ENCODE measurements around the gene KCNT1. TPM values are rescaled to one million over a fixed set of nuclear protein-coding genes. Genes with fewer than 3 reads are reported as not detected.

The KCNT1 gene
- total and polyA plus RNA-seq, 2 donors (not counting 3 experiments of a cell fraction or from before 2014, with no cell fraction given): not detected

GRCh38 chr9:135704483-135704882 is 2.5 kb downstream of the KCNT1 start:
- POLR2A ChIA-PET: no interaction called here
- Histone ChIP-seq H3K4me1 (ENCODE audit: control insufficient read depth, extremely low read depth, insufficient read depth, low read length) (peaks cover 2% of the 10 kb centered on the region), H3K9me3 (replicated peaks; ENCODE audit: control insufficient read depth, insufficient read depth, low read length) (no peaks in the 10 kb centered on the region), H2AFZ (ENCODE audit: low read depth, low read length) (no peak overlapping the region), H3K27ac (ENCODE audit: insufficient read depth, low read depth, low read length) (no peak overlapping the region), H4K20me1 (replicated peaks; ENCODE audit: control insufficient read depth, extremely low read depth, insufficient read depth, low read length) (no peaks in the 10 kb centered on the region), H3K9me1 (replicated peaks; ENCODE audit: control insufficient read depth, extremely low read depth, insufficient read depth, low read length) (no peaks in the 10 kb centered on the region), H3K4me3 (replicated peaks in 1 of 3; ENCODE audit: insufficient read depth in 1 of 3, low read depth in 1 of 3, low read length in 3 of 3) (no peak overlapping the region), H3K79me2 (ENCODE audit: control insufficient read depth, insufficient read depth, low read length) (no peaks in the 10 kb centered on the region), H3K27me3 (ENCODE audit: control insufficient read depth in 2 of 2, insufficient read depth in 2 of 2, low read length in 2 of 2) (peaks cover 2% of the 10 kb centered on the region in 2 experiments), H3K36me3 (ENCODE audit: control insufficient read depth in 2 of 2, extremely low read depth in 1 of 2, insufficient read depth in 2 of 2, low read length in 2 of 2) (no peaks in the 10 kb centered on the region), H3K9ac (replicated peaks; ENCODE audit: extremely low read depth, insufficient read depth, low read length) (no peak overlapping the region), H3K4me2 (ENCODE audit: insufficient read depth, low read length) (no peak overlapping the region)
- CTCF ChIA-PET: interaction anchor here (0.9 to 1.6 kb wide), 7 partner anchors 9 to 418 kb away, joined by 3 to 5 read pairs (median 4); no protein-coding TSS in a partner anchor
- FAIRE-seq (no peak), DNase-seq (ENCODE audit: low read depth, low spot score) (no peak)
- BruUV-seq (replicated peaks): no TSS peak
- intact Hi-C loops (cut with micrococcal nuclease): loop anchor here (5.0 kb wide), 2 partner anchors 33 to 102 kb away; no protein-coding TSS in a partner anchor
- no peak for TF ChIP-seq MAX (IDR thresholded peaks at IDR 0.05; ENCODE audit: insufficient read depth, insufficient read length)
- no peak for TF ChIP-seq MYC (IDR thresholded peaks at IDR 0.05; ENCODE audit: low read depth, low read length)
- no peak for TF ChIP-seq EZH2 (IDR thresholded peaks at IDR 0.05; ENCODE audit: borderline replicate concordance, low read depth, low read length, severe bottlenecking)
- no peak for TF ChIP-seq POLR2A (IDR thresholded peaks at IDR 0.05; ENCODE audit: low read depth, low read length)
- no peak for TF ChIP-seq JUN (IDR thresholded peaks at IDR 0.05; ENCODE audit: borderline replicate concordance, insufficient read depth, insufficient read length, low read depth)
- no peak for TF ChIP-seq GATA2 (IDR thresholded peaks at IDR 0.05; ENCODE audit: insufficient read depth, insufficient read length, low read depth, low read length)
- TF ChIP-seq POLR2AphosphoS5 (IDR thresholded peaks at IDR 0.05; ENCODE audit: insufficient read depth, low read depth, low read length): no peak
- no peak for TF ChIP-seq CTCF (IDR thresholded peaks at IDR 0.05; ENCODE audit: extremely low read depth in 1 of 2, insufficient read depth in 1 of 2, low read depth in 1 of 2, low read length in 2 of 2)
- no peak for TF ChIP-seq FOS (IDR thresholded peaks at IDR 0.05; ENCODE audit: borderline replicate concordance, insufficient read depth, low read length)
- dilution Hi-C loops (cut with MboI; ENCODE audit: extremely low pct_ligation_motif_present, low sequenced_read_pairs): no loop called here
